ENCODE data around the gene CHERP. TPM values are rescaled to one million over a fixed set of nuclear protein-coding genes. Genes with fewer than 3 reads are reported as not detected.

CHERP gene
- total and polyA plus RNA-seq, 2 of the 4 experiments (the other 2 are of a cell fraction), result 0.54 to 13.5 TPM

DNA sequence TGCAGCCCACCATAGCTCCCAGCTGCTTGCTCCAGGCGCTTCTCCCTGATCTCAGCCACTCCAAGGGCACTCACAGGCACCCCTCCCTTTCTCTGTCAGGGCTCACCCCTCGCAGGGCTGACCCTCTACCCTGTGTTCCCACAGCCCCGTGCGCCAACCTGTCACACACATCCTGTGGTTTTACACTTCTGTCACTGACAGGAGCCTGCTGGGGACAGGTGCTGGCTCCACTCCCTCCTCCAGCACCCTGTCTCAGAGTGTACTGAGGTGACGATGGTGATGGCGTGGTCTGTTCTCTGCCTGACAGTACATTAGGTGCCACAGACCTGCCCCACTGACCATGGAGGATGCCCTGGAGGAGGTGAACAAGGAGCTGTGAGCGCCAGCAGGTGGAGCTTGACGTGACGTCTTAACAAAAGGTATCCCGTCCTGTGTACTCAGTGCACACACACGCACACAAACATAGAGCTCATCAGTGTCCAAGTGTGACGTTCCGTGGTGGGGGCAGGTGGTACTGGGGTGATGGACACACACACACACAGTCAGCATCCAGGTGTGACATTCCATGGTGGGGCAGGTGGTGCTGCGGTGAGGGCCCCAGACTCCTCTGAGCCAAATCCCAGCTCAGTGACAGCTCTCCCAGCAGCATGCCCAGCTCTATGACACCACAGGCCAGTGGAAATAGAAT, 25.2 kb downstream of the CHERP start:
- Histone ChIP-seq H2BK20ac (ENCODE audit: low read depth, low read length) (no peak overlapping the region), H3K14ac (replicated peaks; ENCODE audit: low read depth, low read length) (no peak overlapping the region), H3K27me3 (ENCODE audit: control insufficient read depth, insufficient read depth, low read length) (no peaks in the 10 kb centered on the region), H3K4ac (ENCODE audit: low read depth, low read length) (no peak overlapping the region), H4K5ac (ENCODE audit: low read depth, low read length) (no peak overlapping the region), H3K4me2 (ENCODE audit: low read depth, low read length) (no peak overlapping the region), H2AFZ (replicated peaks; ENCODE audit: low read length, poor library complexity) (peak overlapping the region; percentile 13), H2AK9ac (replicated peaks; ENCODE audit: low read depth, low read length, poor library complexity) (no peak overlapping the region), H2BK5ac (ENCODE audit: low read depth, low read length, poor library complexity, severe bottlenecking) (no peak overlapping the region), H3K27ac (ENCODE audit: insufficient read depth, low read length) (no peak overlapping the region), H2BK120ac (ENCODE audit: low read depth, low read length) (no peak overlapping the region), H2AK5ac (ENCODE audit: low read depth, low read length) (no peak overlapping the region), H3K56ac (ENCODE audit: extremely low read depth, insufficient read depth, low read length) (no peak overlapping the region), H3K9me1 (ENCODE audit: insufficient read depth, low read length) (no peaks in the 10 kb centered on the region), H3K4me1 (ENCODE audit: control insufficient read depth, insufficient read depth, low read length) (no peaks in the 10 kb centered on the region), H3K79me1 (ENCODE audit: low read depth in 1 of 2, low read length in 2 of 2) (peaks cover 0 to 13% of the 10 kb centered on the region in 2 experiments; a peak in 3 of 4 replicates), H4K91ac (ENCODE audit: insufficient read depth, low read depth, low read length) (no peak overlapping the region), H3K9me3 (ENCODE audit: control insufficient read depth, insufficient read depth, low read length) (no peaks in the 10 kb centered on the region), H3K23ac (ENCODE audit: low read depth, low read length) (no peak overlapping the region), H3K36me3 (ENCODE audit: control insufficient read depth, insufficient read depth, low read length) (peaks cover 61% of the 10 kb centered on the region), H4K8ac (ENCODE audit: low read depth in 2 of 2, low read length in 2 of 2) (no peak overlapping the region), H3K9ac (ENCODE audit: low read depth, low read length) (no peak overlapping the region), H3K18ac (ENCODE audit: low read depth, low read length) (no peak overlapping the region), H4K20me1 (ENCODE audit: insufficient read depth, low read length) (peaks cover 3% of the 10 kb centered on the region; the same call in 1 of the 2 replicates), H2BK15ac (ENCODE audit: low read depth, low read length) (no peak overlapping the region), H3K4me3 (ENCODE audit: insufficient read depth, low read depth, low read length) (no peak overlapping the region)
- ChIA-PET CTCF (no interaction called here), POLR2A (ENCODE audit: unreplicated experiment) (no interaction called here)
- DNase-seq, result no peak
- 77% methylated on average over 2 of the region's 14 CpGs; no CpG with 5 or more reads in 1 of the 2 experiments for whole genome bisulfite sequencing, 2 experiments (ENCODE audit: extremely low coverage in 2 of 2, insufficient read length in 1 of 2)
- 0 out of 2 replicates have a peak, but pooled peaks have one; percentile 8 for ATAC-seq (ENCODE audit: low read depth)
- in situ Hi-C loops (cut with MboI; ENCODE audit: low sequenced_read_pairs), result no loop called here
- intact Hi-C loops (cut with micrococcal nuclease), result no loop called here
- dilution Hi-C loops (cut with HindIII; ENCODE audit: low sequenced_read_pairs, unreplicated experiment), result no loop called here
- BruUV-seq (replicated peaks), result no TSS peak
- TF ChIP-seq MAFK (IDR thresholded peaks at IDR 0.05; ENCODE audit: low read depth, low read length), result no peak
- TF ChIP-seq MAZ (IDR thresholded peaks at IDR 0.05; ENCODE audit: borderline replicate concordance, low read depth, low read length), result no peak
- TF ChIP-seq BHLHE40 (IDR thresholded peaks at IDR 0.05; ENCODE audit: low read depth, low read length), result no peak
- TF ChIP-seq, protein P1, sequence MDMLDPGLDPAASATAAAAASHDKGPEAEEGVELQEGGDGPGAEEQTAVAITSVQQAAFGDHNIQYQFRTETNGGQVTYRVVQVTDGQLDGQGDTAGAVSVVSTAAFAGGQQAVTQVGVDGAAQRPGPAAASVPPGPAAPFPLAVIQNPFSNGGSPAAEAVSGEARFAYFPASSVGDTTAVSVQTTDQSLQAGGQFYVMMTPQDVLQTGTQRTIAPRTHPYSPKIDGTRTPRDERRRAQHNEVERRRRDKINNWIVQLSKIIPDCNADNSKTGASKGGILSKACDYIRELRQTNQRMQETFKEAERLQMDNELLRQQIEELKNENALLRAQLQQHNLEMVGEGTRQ (IDR thresholded peaks at IDR 0.05; ENCODE audit: low read depth, low read length), result no peak
- no peak for TF ChIP-seq RAD21 (IDR thresholded peaks at IDR 0.05; ENCODE audit: low read length)
- TF ChIP-seq CHD1 (IDR thresholded peaks at IDR 0.05; ENCODE audit: low read depth, low read length), result no peak
- TF ChIP-seq MXI1 (IDR thresholded peaks at IDR 0.05; ENCODE audit: borderline replicate concordance, low read depth, low read length), result no peak
- TF ChIP-seq RFX5 (IDR thresholded peaks at IDR 0.05; ENCODE audit: low read depth, low read length), result no peak
- TF ChIP-seq, protein P2, sequence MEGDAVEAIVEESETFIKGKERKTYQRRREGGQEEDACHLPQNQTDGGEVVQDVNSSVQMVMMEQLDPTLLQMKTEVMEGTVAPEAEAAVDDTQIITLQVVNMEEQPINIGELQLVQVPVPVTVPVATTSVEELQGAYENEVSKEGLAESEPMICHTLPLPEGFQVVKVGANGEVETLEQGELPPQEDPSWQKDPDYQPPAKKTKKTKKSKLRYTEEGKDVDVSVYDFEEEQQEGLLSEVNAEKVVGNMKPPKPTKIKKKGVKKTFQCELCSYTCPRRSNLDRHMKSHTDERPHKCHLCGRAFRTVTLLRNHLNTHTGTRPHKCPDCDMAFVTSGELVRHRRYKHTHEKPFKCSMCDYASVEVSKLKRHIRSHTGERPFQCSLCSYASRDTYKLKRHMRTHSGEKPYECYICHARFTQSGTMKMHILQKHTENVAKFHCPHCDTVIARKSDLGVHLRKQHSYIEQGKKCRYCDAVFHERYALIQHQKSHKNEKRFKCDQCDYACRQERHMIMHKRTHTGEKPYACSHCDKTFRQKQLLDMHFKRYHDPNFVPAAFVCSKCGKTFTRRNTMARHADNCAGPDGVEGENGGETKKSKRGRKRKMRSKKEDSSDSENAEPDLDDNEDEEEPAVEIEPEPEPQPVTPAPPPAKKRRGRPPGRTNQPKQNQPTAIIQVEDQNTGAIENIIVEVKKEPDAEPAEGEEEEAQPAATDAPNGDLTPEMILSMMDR (conservative IDR thresholded peaks at IDR 0.05; ENCODE audit: low read depth, low read length), result no peak
- no peak for TF ChIP-seq NFE2L2 (IDR thresholded peaks at IDR 0.05; ENCODE audit: low read depth, low read length)
- no peak for TF ChIP-seq FOS (IDR thresholded peaks at IDR 0.05; ENCODE audit: low read depth, low read length)
